ENCODE results near the gene KMT2C.

KMT2C gene

GRCh38 chr7:152341914-152342236 lies 93.9 kb downstream of the KMT2C start:
- no peak overlapping the region for H2AFZ ChIP-seq (ENCODE audit: low read depth, low read length)
- no peaks in the 10 kb centered on the region for H3K27me3 ChIP-seq (ENCODE audit: insufficient read depth, low read length, poor library complexity)
- no peak for ATAC-seq (ENCODE audit: insufficient read depth, low read depth)
- DNase-seq: no peak
- H3K79me2 ChIP-seq (ENCODE audit: insufficient read depth, low read length): peaks cover 95% of the 10 kb centered on the region
- no peak for TF ChIP-seq EZH2 (IDR thresholded peaks at IDR 0.05; ENCODE audit: borderline replicate concordance, low read depth, low read length, severe bottlenecking)
- TF ChIP-seq CTCF (IDR thresholded peaks at IDR 0.05; ENCODE audit: borderline replicate concordance, extremely low read depth, low read length, poor library complexity, severe bottlenecking): no peak
- no peak overlapping the region for H3K4me2 ChIP-seq (ENCODE audit: insufficient read depth, low read length)
- peaks cover 22% of the 10 kb centered on the region for H3K36me3 ChIP-seq (ENCODE audit: insufficient read depth, low read length)
- H3K4me1 ChIP-seq (ENCODE audit: insufficient read depth, low read length): no peaks in the 10 kb centered on the region
- no peak overlapping the region for H3K9ac ChIP-seq (ENCODE audit: low read depth, low read length)
- H3K4me3 ChIP-seq (ENCODE audit: low read depth in 1 of 2, low read length in 2 of 2): no peak overlapping the region
- H4K20me1 ChIP-seq (ENCODE audit: insufficient read depth, low read length): peaks cover 21% of the 10 kb centered on the region
- no peaks in the 10 kb centered on the region for H3K9me3 ChIP-seq (ENCODE audit: insufficient read depth, low read length, severe bottlenecking)
- no peak overlapping the region for H3K27ac ChIP-seq (ENCODE audit: low read length)

GRCh38 chr7:152341039-152341913 lies 94.5 kb downstream of the KMT2C start:
- peaks cover 21% of the 10 kb centered on the region for H3K36me3 ChIP-seq (ENCODE audit: insufficient read depth, low read length)
- peaks cover 97% of the 10 kb centered on the region for H3K79me2 ChIP-seq (ENCODE audit: insufficient read depth, low read length)
- H3K27ac ChIP-seq (ENCODE audit: low read length): no peak overlapping the region
- no peaks in the 10 kb centered on the region for H3K4me1 ChIP-seq (ENCODE audit: insufficient read depth, low read length)
- H3K9ac ChIP-seq (ENCODE audit: low read depth, low read length): no peak overlapping the region
- no peak for DNase-seq
- no peak overlapping the region for H3K4me2 ChIP-seq (ENCODE audit: insufficient read depth, low read length)
- no peak for TF ChIP-seq EZH2 (IDR thresholded peaks at IDR 0.05; ENCODE audit: borderline replicate concordance, low read depth, low read length, severe bottlenecking)
- peak; percentile 36 for TF ChIP-seq CTCF (IDR thresholded peaks at IDR 0.05; ENCODE audit: borderline replicate concordance, extremely low read depth, low read length, poor library complexity, severe bottlenecking)
- 0 out of 3 replicates have a peak, but pooled peaks have one; percentile 37 for ATAC-seq (ENCODE audit: insufficient read depth, low read depth)
- H3K27me3 ChIP-seq (ENCODE audit: insufficient read depth, low read length, poor library complexity): no peaks in the 10 kb centered on the region
- peaks cover 27% of the 10 kb centered on the region for H4K20me1 ChIP-seq (ENCODE audit: insufficient read depth, low read length)
- H3K9me3 ChIP-seq (ENCODE audit: insufficient read depth, low read length, severe bottlenecking): no peaks in the 10 kb centered on the region
- H2AFZ ChIP-seq (ENCODE audit: low read depth, low read length): no peak overlapping the region
- no peak overlapping the region for H3K4me3 ChIP-seq (ENCODE audit: low read depth in 1 of 2, low read length in 2 of 2)

- Histone ChIP-seq H3K27me3 (ENCODE audit: insufficient read depth, low read length, poor library complexity) (no peaks in the 10 kb centered on the region), H3K9ac (ENCODE audit: low read depth, low read length) (no peak overlapping the region), H3K9me3 (ENCODE audit: insufficient read depth, low read length, severe bottlenecking) (no peaks in the 10 kb centered on the region), H3K4me1 (ENCODE audit: insufficient read depth, low read length) (no peaks in the 10 kb centered on the region), H3K36me3 (ENCODE audit: insufficient read depth, low read length) (peaks cover 13% of the 10 kb centered on the region; the same call in 1 of the 2 replicates), H3K4me3 (ENCODE audit: low read depth in 1 of 2, low read length in 2 of 2) (no peak overlapping the region), H4K20me1 (ENCODE audit: insufficient read depth, low read length) (peaks cover 36% of the 10 kb centered on the region), H3K4me2 (ENCODE audit: insufficient read depth, low read length) (no peak overlapping the region), H2AFZ (ENCODE audit: low read depth, low read length) (no peak overlapping the region), H3K27ac (ENCODE audit: low read length) (no peak overlapping the region), H3K79me2 (ENCODE audit: insufficient read depth, low read length) (peaks cover 97% of the 10 kb centered on the region)
- TF ChIP-seq CTCF (IDR thresholded peaks at IDR 0.05; ENCODE audit: borderline replicate concordance, extremely low read depth, low read length, poor library complexity, severe bottlenecking): no peak
- no peak for TF ChIP-seq EZH2 (IDR thresholded peaks at IDR 0.05; ENCODE audit: borderline replicate concordance, low read depth, low read length, severe bottlenecking)
- DNase-seq (no peak), ATAC-seq (ENCODE audit: insufficient read depth, low read depth) (no peak)
These were observed 95.6 kb downstream of the KMT2C start for GRCh38 chr7:152340161-152340560.

Measured in DND-41 (cell line).